ENCODE data around the gene ZFHX3. TPM values are rescaled to one million over a fixed set of nuclear protein-coding genes. Genes with fewer than 3 reads are reported as not detected.

The ZFHX3 gene
- total and polyA plus RNA-seq, 9 donors = 3.4 to 17.6 (median 11.9) TPM

- intact Hi-C loops (cut with DNase I) = loop anchor here in 1 of 4 donors (10.0 kb wide), 1 partner anchor 128 kb away; no protein-coding TSS in a partner anchor
Measured at GRCh38 chr16:73052576-73052975, 4.6 kb upstream of the ZFHX3 start.

DNA sequence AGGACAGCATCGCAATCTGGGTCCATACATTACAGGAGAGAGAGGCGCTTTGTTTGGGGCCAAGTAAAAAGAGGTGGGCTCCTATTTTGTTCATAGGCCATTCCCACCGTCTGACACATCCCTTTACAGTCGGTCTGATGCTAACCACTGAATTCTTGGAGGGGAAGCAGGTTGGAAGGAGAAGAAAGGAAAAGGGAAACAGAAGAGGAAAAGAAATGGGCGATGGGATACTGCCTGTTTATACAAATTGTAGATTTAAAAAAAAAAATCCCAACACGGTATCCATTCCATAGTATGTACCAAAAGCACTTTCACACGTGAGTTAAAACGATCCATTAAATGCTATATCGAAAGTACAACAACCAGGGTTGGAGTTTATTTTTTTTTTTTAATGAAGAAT is 4.0 kb upstream of the ZFHX3 start:
- intact Hi-C loops (cut with DNase I) = loop anchor here in 1 of 4 donors (10.0 kb wide), 1 partner anchor 127 kb away; no protein-coding TSS in a partner anchor
- Histone ChIP-seq H3K27ac (peak overlapping the region in 1 of 2 donors; percentile 66), H3K4me3 (no peak overlapping the region), H3K36me3 (no peaks in the 10 kb centered on the region), H3K9me3 (no peaks in the 10 kb centered on the region), H3K27me3 (no peaks in the 10 kb centered on the region), H3K4me1 (ENCODE audit: insufficient read depth) (peaks cover 10% of the 10 kb centered on the region)
- no peak for DNase-seq
- WGBS, 3 donors = 89 to 94% (median 89%) methylated on average over 9 of the region's 9 CpGs
- no peak for TF ChIP-seq EP300 (IDR thresholded peaks at IDR 0.05)
- no peak for TF ChIP-seq POLR2A (IDR thresholded peaks at IDR 0.05)
- TF ChIP-seq, protein P1, sequence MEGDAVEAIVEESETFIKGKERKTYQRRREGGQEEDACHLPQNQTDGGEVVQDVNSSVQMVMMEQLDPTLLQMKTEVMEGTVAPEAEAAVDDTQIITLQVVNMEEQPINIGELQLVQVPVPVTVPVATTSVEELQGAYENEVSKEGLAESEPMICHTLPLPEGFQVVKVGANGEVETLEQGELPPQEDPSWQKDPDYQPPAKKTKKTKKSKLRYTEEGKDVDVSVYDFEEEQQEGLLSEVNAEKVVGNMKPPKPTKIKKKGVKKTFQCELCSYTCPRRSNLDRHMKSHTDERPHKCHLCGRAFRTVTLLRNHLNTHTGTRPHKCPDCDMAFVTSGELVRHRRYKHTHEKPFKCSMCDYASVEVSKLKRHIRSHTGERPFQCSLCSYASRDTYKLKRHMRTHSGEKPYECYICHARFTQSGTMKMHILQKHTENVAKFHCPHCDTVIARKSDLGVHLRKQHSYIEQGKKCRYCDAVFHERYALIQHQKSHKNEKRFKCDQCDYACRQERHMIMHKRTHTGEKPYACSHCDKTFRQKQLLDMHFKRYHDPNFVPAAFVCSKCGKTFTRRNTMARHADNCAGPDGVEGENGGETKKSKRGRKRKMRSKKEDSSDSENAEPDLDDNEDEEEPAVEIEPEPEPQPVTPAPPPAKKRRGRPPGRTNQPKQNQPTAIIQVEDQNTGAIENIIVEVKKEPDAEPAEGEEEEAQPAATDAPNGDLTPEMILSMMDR (IDR thresholded peaks at IDR 0.05) = no peak

More at GRCh38 chr16:73052576-73052975, 4.6 kb upstream of the ZFHX3 start:
- Histone ChIP-seq H3K9me3 (no peaks in the 10 kb centered on the region), H3K36me3 (no peaks in the 10 kb centered on the region), H3K4me3 (no peak overlapping the region), H3K4me1 (ENCODE audit: insufficient read depth) (peaks cover 9% of the 10 kb centered on the region), H3K27me3 (no peaks in the 10 kb centered on the region), H3K27ac (peak overlapping the region in 1 of 2 donors; percentile 93)
- DNase-seq = no peak
- TF ChIP-seq, protein P1 (IDR thresholded peaks at IDR 0.05) = no peak
- TF ChIP-seq EP300 (IDR thresholded peaks at IDR 0.05) = no peak
- no peak for TF ChIP-seq POLR2A (IDR thresholded peaks at IDR 0.05)
- WGBS, 3 donors = 85 to 87% (median 86%) methylated on average over 9 of the region's 9 CpGs

DNA sequence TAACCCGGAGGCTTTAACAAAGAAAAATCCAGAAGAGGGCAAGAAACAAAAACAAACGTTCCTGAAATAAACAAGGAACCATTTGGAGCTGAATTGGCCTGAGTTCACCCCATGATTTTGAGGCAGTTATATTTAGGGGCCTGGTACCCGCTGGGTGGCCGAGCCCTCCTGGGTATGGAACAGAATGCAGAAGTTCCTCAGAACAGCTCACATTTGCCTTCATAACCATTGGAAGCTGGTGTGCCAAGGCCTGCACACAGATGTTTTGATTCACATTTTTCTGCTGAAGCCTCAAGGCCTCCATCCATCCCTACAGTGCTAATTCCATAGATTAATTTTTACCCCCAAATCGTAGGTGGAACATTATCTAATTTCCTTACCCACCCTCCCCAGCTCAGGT is 3.3 kb upstream of the ZFHX3 start:
- no peak for TF ChIP-seq POLR2A (IDR thresholded peaks at IDR 0.05)
- TF ChIP-seq, protein P1 (IDR thresholded peaks at IDR 0.05) = no peak
- no peak for TF ChIP-seq EP300 (IDR thresholded peaks at IDR 0.05)

DNA sequence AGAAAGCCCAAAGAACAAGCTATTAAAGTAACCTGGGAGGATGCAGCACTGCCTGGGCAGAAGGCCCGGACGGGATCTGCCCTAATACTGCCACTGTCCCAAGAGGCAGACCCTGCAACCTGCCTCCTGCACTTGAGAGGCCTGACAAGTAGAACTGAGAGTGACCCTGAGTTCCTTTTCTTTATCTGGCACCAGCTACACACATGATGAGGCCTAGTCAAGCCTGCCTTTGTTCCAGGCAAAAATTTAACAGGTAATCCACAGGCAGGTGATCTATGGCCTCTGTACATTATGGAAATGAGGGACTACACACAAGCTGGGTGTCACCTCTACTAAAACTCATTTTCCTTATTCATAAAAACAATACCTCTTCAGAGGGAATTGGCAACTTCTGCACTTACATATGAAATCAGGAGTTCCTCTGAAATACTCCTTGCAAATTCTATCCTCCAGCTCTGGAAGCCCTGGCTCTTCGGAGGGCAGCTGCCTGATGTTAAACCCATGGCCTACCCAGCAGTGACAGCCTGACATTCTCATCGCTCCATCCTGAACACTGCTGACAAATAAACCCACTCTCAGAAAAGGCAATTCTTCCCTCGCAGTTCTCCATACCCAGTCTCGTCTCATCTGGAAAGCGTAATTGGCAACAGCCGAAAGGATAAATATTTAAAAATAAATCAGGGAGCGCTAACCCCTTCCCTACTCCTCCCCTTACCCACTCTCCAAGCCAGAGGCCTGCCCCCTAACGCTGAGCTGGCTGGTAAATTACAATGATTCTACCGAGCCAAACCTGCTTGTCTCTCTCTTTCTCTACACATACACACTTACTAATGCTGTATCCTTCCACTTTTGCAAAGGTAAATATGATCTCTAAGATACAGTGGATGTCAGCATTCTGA is 2.5 kb upstream of the ZFHX3 start:
- H3K27me3 ChIP-seq = no peaks in the 10 kb centered on the region
- H3K36me3 ChIP-seq = no peaks in the 10 kb centered on the region
- no peak overlapping the region for H3K4me3 ChIP-seq
- peaks cover 10% of the 10 kb centered on the region for H3K4me1 ChIP-seq (ENCODE audit: insufficient read depth)
- peak overlapping the region in 1 of 2 donors; percentile 66 for H3K27ac ChIP-seq
- intact Hi-C loops (cut with DNase I) = loop anchor here in 1 of 4 donors (10.0 kb wide), 1 partner anchor 126 kb away; no protein-coding TSS in a partner anchor
- TF ChIP-seq, protein P1 (IDR thresholded peaks at IDR 0.05) = no peak
- no peak for TF ChIP-seq POLR2A (IDR thresholded peaks at IDR 0.05)
- no peak for DNase-seq
- 43 to 73% (median 46%) methylated on average over 11 of the region's 11 CpGs for WGBS, 3 donors
- no peaks in the 10 kb centered on the region for H3K9me3 ChIP-seq

More for the DNA sequence above, 3.3 kb upstream of the ZFHX3 start:
- no peak for DNase-seq
- Histone ChIP-seq H3K9me3 (no peaks in the 10 kb centered on the region), H3K27ac (peak overlapping the region in 1 of 2 donors; percentile 66), H3K36me3 (no peaks in the 10 kb centered on the region), H3K4me1 (ENCODE audit: insufficient read depth) (peaks cover 10% of the 10 kb centered on the region), H3K27me3 (no peaks in the 10 kb centered on the region), H3K4me3 (no peak overlapping the region)
- 37 to 55% (median 49%) methylated on average over 5 of the region's 5 CpGs for WGBS, 3 donors
- intact Hi-C loops (cut with DNase I) = loop anchor here in 1 of 4 donors (10.0 kb wide), 1 partner anchor 126 kb away; no protein-coding TSS in a partner anchor

Data from ovary (tissue), 9 donors.